ENCODE data around the gene SLC16A12. TPM values are rescaled to one million over a fixed set of nuclear protein-coding genes. Genes with fewer than 3 reads are reported as not detected.

The SLC16A12 gene
- total and polyA plus RNA-seq, 2 of the 13 experiments (the other 11 are each of a cell fraction or from before 2014, with no cell fraction given): 0.02 TPM; not detected in 1

GRCh38 chr10:89414879-89415821, 120.2 kb downstream of the SLC16A12 start (continued):
- TF ChIP-seq ZNF275 (CRISPR knock-in tag; IDR thresholded peaks at IDR 0.05; ENCODE audit: borderline replicate concordance): no peak
- TF ChIP-seq ZNF567 (CRISPR knock-in tag; IDR thresholded peaks at IDR 0.05; ENCODE audit: borderline replicate concordance): no peak
- TF ChIP-seq ZNF431 (CRISPR knock-in tag; IDR thresholded peaks at IDR 0.05; ENCODE audit: borderline replicate concordance, low read depth): no peak
- TF ChIP-seq MEIS2 (CRISPR knock-in tag; IDR thresholded peaks at IDR 0.05): peak; percentile 57; the same call in 1 of the 2 replicates
- peak; percentile 39; the same call in 1 of the 2 replicates for TF ChIP-seq KMT2B (CRISPR knock-in tag; IDR thresholded peaks at IDR 0.05)
- TF ChIP-seq ZBTB43 (CRISPR knock-in tag; conservative IDR thresholded peaks at IDR 0.05): no peak
- TF ChIP-seq IRX3 (CRISPR knock-in tag; IDR thresholded peaks at IDR 0.05; ENCODE audit: borderline replicate concordance, low read depth): peak; percentile 81; the same call in 1 of the 2 replicates
- no peak for TF ChIP-seq SIX4 (CRISPR knock-in tag; IDR thresholded peaks at IDR 0.05)
- no peak for TF ChIP-seq RFXANK (CRISPR knock-in tag; IDR thresholded peaks at IDR 0.05)
- TF ChIP-seq MNT (IDR thresholded peaks at IDR 0.05): no peak
- TF ChIP-seq ELF3 (CRISPR knock-in tag; IDR thresholded peaks at IDR 0.05): 0 out of 2 replicates have a peak, but pooled peaks have one; percentile 13
- TF ChIP-seq SKI (IDR thresholded peaks at IDR 0.05; ENCODE audit: partially characterized antibody): no peak
- no peak for TF ChIP-seq SRY (CRISPR knock-in tag; IDR thresholded peaks at IDR 0.05)
- 0 out of 2 replicates have a peak, but pooled peaks have one; percentile 38 for TF ChIP-seq MTA1 (CRISPR knock-in tag; IDR thresholded peaks at IDR 0.05; ENCODE audit: borderline replicate concordance)
- no peak for TF ChIP-seq GPBP1L1 (CRISPR knock-in tag; IDR thresholded peaks at IDR 0.05)
- TF ChIP-seq FOXA3 (CRISPR knock-in tag; IDR thresholded peaks at IDR 0.05): no peak
- TF ChIP-seq TAF1 (CRISPR knock-in tag; IDR thresholded peaks at IDR 0.05): no peak
- no peak; the same call in 1 of the 2 replicates for TF ChIP-seq FOXC1 (CRISPR knock-in tag; IDR thresholded peaks at IDR 0.05; ENCODE audit: borderline replicate concordance)
- no peak; the same call in 1 of the 2 replicates for TF ChIP-seq NCOA2 (CRISPR knock-in tag; IDR thresholded peaks at IDR 0.05)
- no peak for TF ChIP-seq ATF1 (CRISPR knock-in tag; IDR thresholded peaks at IDR 0.05)
- TF ChIP-seq BATF2 (CRISPR knock-in tag; IDR thresholded peaks at IDR 0.05): no peak
- peak; percentile 74; the same call in 1 of the 2 replicates for TF ChIP-seq ZBTB20 (CRISPR knock-in tag; IDR thresholded peaks at IDR 0.05; ENCODE audit: borderline replicate concordance, low read depth)
- TF ChIP-seq ZNF121 (CRISPR knock-in tag; IDR thresholded peaks at IDR 0.05): no peak
